Fibroblast of mammary gland (primary cell): ENCODE data around the gene KCNQ5.

Experiments
- DNase-seq: peaks from one replicate; pipeline ENCODE4 v3.0.0-alpha.2; 2010; ENCODE audit warnings: low read depth
- H3K4me3 ChIP-seq: 2 replicates; pipeline ENCODE4 v1.5.1; 2011; ENCODE audit warnings: low read depth, mild to moderate bottlenecking, low read length, moderate library complexity; ENCODE audit not compliant: control insufficient read depth
- CTCF ChIP-seq: conservative IDR thresholded peaks from 2 replicates; pipeline ENCODE4 v1.5.1; 2011; ENCODE audit warnings: low read depth, low read length, inconsistent platforms; ENCODE audit not compliant: control insufficient read depth, insufficient read depth

KCNQ5 gene

GRCh38 chr6:73028893-73029450 is 407.1 kb downstream of the KCNQ5 start:
- H3K4me3 ChIP-seq = no peak overlapping the region
- TF ChIP-seq CTCF = no peak
- DNase-seq = no peak

GRCh38 chr6:73030257-73030656 is 408.4 kb downstream of the KCNQ5 start:
- no peak overlapping the region for H3K4me3 ChIP-seq
- no peak for TF ChIP-seq CTCF
- DNase-seq = no peak

GRCh38 chr6:73030791-73031782 is 409.2 kb downstream of the KCNQ5 start:
- no peak for TF ChIP-seq CTCF
- no peak overlapping the region for H3K4me3 ChIP-seq
- DNase-seq = no peak

GRCh38 chr6:73032586-73032985 is 410.7 kb downstream of the KCNQ5 start:
- H3K4me3 ChIP-seq = no peak overlapping the region
- no peak for TF ChIP-seq CTCF
- DNase-seq = peak; percentile 38

- H3K4me3 ChIP-seq = no peak overlapping the region
- no peak for DNase-seq
- TF ChIP-seq CTCF = no peak
Measured at GRCh38 chr6:73036689-73037088, 414.8 kb downstream of the KCNQ5 start.

GRCh38 chr6:73041051-73041450 is 419.2 kb downstream of the KCNQ5 start:
- no peak for DNase-seq
- H3K4me3 ChIP-seq = no peak overlapping the region
- TF ChIP-seq CTCF = no peak

- no peak for TF ChIP-seq CTCF
- no peak for DNase-seq
- H3K4me3 ChIP-seq = no peak overlapping the region
Measured at GRCh38 chr6:73042892-73043291, 421.0 kb downstream of the KCNQ5 start.
